Mucosa of descending colon (tissue), 3 donors: Measurements from ENCODE around the gene COQ8A. TPM values are rescaled to one million over a fixed set of nuclear protein-coding genes. Genes with fewer than 3 reads are reported as not detected.
A peak's percentile ranks its signal among the peaks of the same experiment; 100 is the strongest.
"Not testable (repeated sequence)": the region's sequence is repeated elsewhere in the genome, so short reads cannot be mapped to it uniquely, and the experiment has no call there.

ENCODE experiments used
- ATAC-seq: fragments of 200-7000 bp; cut with Tn5 transposase; one replicate; pipeline ENCODE4 v1.9.1; 2020; ENCODE audit warnings: mild to moderate bottlenecking, moderate library complexity
- DNase-seq, 3 donors: peaks; one replicate each; pipeline ENCODE4 v3.0.0-alpha.2; 2020
- H3K36me3 ChIP-seq: fragments of 200-600 bp; one replicate; pipeline ENCODE4 v1.8.0; 2021; ENCODE audit warnings: low read depth, mild to moderate bottlenecking
- H3K4me1 ChIP-seq: fragments of 200-600 bp; one replicate; pipeline ENCODE4 v1.8.0; 2021; ENCODE audit warnings: low read depth, mild to moderate bottlenecking
- H3K4me3 ChIP-seq: fragments of 200-600 bp; one replicate; pipeline ENCODE4 v1.8.0; 2021; ENCODE audit warnings: mild to moderate bottlenecking
- H3K9me3 ChIP-seq: fragments of 200-600 bp; one replicate; pipeline ENCODE4 v1.8.0; 2021; ENCODE audit warnings: mild to moderate bottlenecking
- CTCF ChIP-seq: fragments of 200-600 bp; IDR thresholded peaks from one replicate; pipeline ENCODE4 v1.8.0; 2022; ENCODE audit warnings: antibody characterized with exemption, mild to moderate bottlenecking
- intact Hi-C, 2 donors: fragments of 100-400 bp; cut with DNase I in 1 of 2; cut with micrococcal nuclease in 1 of 2; formaldehyde crosslinking; loops; one replicate each; pipeline versions ENCODE4 v1.11.0 to v1.11.1; 2022; cut with DNase I, micrococcal nuclease
- total RNA-seq, 3 donors: library from RNA; stranded (reverse); fragmentation: NEBNext Ultra II Directional in 2 of 3; extraction: Animal tissue kit (Norgen Biotek cat#: 25700) in 2 of 3; gene quantifications; one replicate each; pipeline versions ENCODE4 v1.2.1 to v1.2.4, GENCODE V29; 2021 to 2023
- donor health status: DM: no; HTN: no; CAD: no; lungs with moderate emphysema.
- donor health status: DM: no; HTN: no; CAD: no.
- donor health status: DM: no; HTN: yes; CAD: no.

Gene COQ8A
- total RNA-seq, 3 donors from 2014 or later = 47.3 to 77.9 (median 67.1) TPM

DNA sequence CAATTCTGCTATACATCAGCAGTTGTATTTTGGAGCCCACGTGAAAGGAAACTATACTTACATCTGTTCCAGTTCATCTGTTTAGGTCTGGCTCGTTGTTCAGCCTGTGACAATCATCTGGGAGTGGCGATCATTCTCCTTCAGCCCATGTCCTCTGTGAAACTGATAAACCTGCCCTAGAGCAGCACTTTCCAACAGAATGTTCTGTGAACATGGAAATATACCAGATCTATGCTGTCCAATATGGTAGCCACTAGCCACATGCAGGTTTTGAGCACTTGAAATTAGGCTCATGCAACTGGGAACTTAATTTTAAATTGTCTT, 24.5 kb upstream of the COQ8A start:
- peaks cover 4% of the 10 kb centered on the region for H3K4me1 ChIP-seq
- no peaks in the 10 kb centered on the region for H3K36me3 ChIP-seq
- TF ChIP-seq CTCF = no peak
- no peak overlapping the region for H3K4me3 ChIP-seq
- intact Hi-C loops = loop anchor here in 1 of 2 donors (5.0 kb wide), 1 partner anchor 522 kb away; no protein-coding TSS in a partner anchor
- H3K9me3 ChIP-seq = no peaks in the 10 kb centered on the region
- DNase-seq (no peak), ATAC-seq (peak; percentile 22)

DNA sequence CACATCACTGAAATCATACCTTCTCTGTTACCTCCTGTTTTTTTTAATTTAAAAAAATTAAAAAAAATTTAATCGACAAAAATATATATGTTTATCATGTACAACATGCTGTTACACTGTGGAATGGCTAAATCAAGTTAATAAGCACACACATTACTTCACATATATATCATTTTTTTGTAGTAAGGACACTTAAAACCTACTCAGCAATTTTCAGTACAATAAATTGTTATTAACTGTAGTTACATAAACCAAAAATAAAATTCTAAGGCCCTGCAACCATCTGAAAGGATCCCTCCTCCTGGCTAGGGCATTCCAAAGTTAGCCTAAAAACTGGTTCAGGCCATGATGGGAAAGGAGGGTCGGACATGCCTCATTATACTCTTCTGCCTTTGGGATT, 23.6 kb upstream of the COQ8A start:
- Histone ChIP-seq H3K9me3 (no peaks in the 10 kb centered on the region), H3K36me3 (no peaks in the 10 kb centered on the region), H3K4me1 (peaks cover 4% of the 10 kb centered on the region), H3K4me3 (no peak overlapping the region)
- DNase-seq (no peak), ATAC-seq (no peak)
- no peak for TF ChIP-seq CTCF
- intact Hi-C loops = loop anchor here in 1 of 2 donors (5.0 kb wide), 1 partner anchor 521 kb away; no protein-coding TSS in a partner anchor

- no peak for DNase-seq
- TF ChIP-seq CTCF = no peak
- Histone ChIP-seq H3K9me3 (no peaks in the 10 kb centered on the region), H3K4me3 (no peak overlapping the region), H3K4me1 (peaks cover 4% of the 10 kb centered on the region), H3K36me3 (no peaks in the 10 kb centered on the region)
- intact Hi-C loops = loop anchor here in 1 of 2 donors (5.0 kb wide), 1 partner anchor 518 kb away; no protein-coding TSS in a partner anchor
- ATAC-seq = no peak
Observed at GRCh38 chr1:226919587-226919986, 20.5 kb upstream of the COQ8A start.

DNA sequence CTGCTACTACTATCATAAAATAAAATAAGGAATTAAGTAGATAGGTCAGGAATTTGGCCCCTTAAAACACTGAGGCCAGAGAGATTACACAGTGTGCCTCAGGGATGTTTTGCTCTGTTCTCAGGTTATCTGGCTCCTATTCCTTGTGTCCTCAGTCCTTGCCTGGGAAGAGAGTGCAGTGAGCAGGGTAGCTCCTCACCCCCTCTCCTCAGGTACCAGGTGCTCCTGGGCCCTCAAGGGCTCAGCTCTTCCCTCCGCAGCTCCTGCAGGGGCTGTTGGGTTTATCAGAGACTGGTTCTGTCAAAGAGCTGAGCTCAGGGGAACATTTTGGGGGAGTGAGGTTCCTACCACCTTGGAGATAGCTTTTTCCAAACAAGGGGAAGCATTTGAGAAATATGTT, 20.1 kb upstream of the COQ8A start:
- ATAC-seq (no peak), DNase-seq (no peak)
- intact Hi-C loops = loop anchor here in 1 of 2 donors (5.0 kb wide), 1 partner anchor 517 kb away; no protein-coding TSS in a partner anchor

DNA sequence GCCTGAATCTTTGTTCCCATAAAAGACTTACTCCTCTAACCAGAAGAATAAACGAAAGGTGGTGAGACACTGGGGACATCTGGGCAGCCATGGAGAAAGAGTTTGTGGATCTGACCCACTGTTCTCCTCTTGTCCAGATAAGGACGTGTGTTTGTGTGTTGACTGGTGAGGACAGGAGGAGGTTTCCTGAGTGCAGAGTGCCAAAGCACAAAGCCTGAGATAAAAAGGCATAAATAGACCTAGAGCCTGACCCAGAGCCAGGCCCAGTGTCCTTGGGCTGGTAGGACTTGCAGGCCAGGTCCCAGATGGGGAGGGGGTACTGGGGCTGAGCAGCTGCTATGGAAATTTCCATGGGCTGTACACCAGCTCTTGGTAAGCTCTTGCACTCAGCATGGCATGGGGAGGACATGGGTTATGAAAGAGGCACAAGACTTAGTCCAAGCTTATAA, 19.6 kb upstream of the COQ8A start:
- DNase-seq (no peak), ATAC-seq (no peak)
- Histone ChIP-seq H3K9me3 (no peaks in the 10 kb centered on the region), H3K36me3 (no peaks in the 10 kb centered on the region), H3K4me3 (no peak overlapping the region), H3K4me1 (no peaks in the 10 kb centered on the region)
- TF ChIP-seq CTCF = no peak
- intact Hi-C loops = no loop called here

More for the DNA sequence above, 20.1 kb upstream of the COQ8A start:
- TF ChIP-seq CTCF = no peak
- Histone ChIP-seq H3K4me3 (no peak overlapping the region), H3K4me1 (no peaks in the 10 kb centered on the region), H3K9me3 (no peaks in the 10 kb centered on the region), H3K36me3 (no peaks in the 10 kb centered on the region)

DNA sequence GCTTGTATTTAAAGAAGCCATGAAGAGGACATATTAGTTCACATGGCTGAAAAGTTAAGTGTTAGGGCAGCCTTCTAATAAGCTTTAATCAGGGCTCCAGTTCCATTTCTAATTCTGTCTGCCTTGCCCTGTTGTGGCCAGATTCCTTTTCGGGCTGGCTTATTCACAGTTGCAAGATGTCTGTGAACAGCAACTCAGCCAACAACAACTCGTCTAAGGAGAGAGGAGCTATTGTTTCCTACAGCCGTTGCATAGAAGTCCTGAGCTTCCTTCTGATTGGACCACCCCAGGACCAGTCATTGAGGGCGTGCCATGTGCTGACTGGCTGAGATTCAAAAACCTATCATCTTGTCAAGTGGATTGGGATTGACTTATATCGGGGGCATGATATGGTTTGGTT, 18.6 kb upstream of the COQ8A start:
- no peak overlapping the region for H3K4me3 ChIP-seq
- DNase-seq (no peak), ATAC-seq (no peak)
- no peak for TF ChIP-seq CTCF
- no peaks in the 10 kb centered on the region for H3K36me3 ChIP-seq
- intact Hi-C loops = no loop called here
- H3K4me1 ChIP-seq = no peaks in the 10 kb centered on the region
- H3K9me3 ChIP-seq = no peaks in the 10 kb centered on the region

GRCh38 chr1:226929260-226930111, 10.6 kb upstream of the COQ8A start:
- intact Hi-C loops, DNase-seq, H3K36me3 ChIP-seq, H3K9me3 ChIP-seq, H3K4me1 ChIP-seq, H3K4me3 ChIP-seq, ATAC-seq: not testable (repeated sequence)
